IMR-90 (cell line): ENCODE results near the gene KRTAP12-3. TPM values are rescaled to one million over a fixed set of nuclear protein-coding genes. Genes with fewer than 3 reads are reported as not detected.

Source experiments
- ATAC-seq: fragments of 200-7000 bp; cut with Tn5 transposase; 2 replicates; pipeline ENCODE4 v1.9.1; 2020; ENCODE audit warnings: low read depth, mild to moderate bottlenecking, moderate library complexity
- BruUV-seq: library from RNA; stranded (reverse); fragments of 400-500 nt; replicated peaks from 2 replicates; lab custom pipeline; 2021; lab: Mats Ljungman, UMichigan
- CTCF ChIA-PET: fragments of 300-600 bp; formaldehyde crosslinking; extraction: SDS; loops from one replicate; lab custom pipeline; 2021; ENCODE audit warnings: antibody characterized with exemption; lab: Yijun Ruan, JAX
- POLR2A ChIA-PET: fragments of 300-600 bp; sonication (Branson Sonifier 250); formaldehyde crosslinking; loops from one replicate; lab custom pipeline; 2022; ENCODE audit warnings: antibody characterized with exemption; ENCODE audit not compliant: unreplicated experiment; lab: Charles Lee
- DNase-seq: peaks from one replicate; pipeline ENCODE4 v3.0.0; 2013
- H2AFZ ChIP-seq: replicated peaks from 2 replicates; pipeline ENCODE3; 2013; ENCODE audit warnings: low read length, mild to moderate bottlenecking; ENCODE audit not compliant: poor library complexity
- H2AK5ac ChIP-seq: 2 replicates; pipeline ENCODE4 v1.6.1; 2013; ENCODE audit warnings: low read depth, low read length, inconsistent platforms
- H2AK9ac ChIP-seq: replicated peaks from 2 replicates; pipeline ENCODE3; 2013; ENCODE audit warnings: mild to moderate bottlenecking, low read depth, low read length, moderate library complexity; ENCODE audit not compliant: poor library complexity
- H2BK120ac ChIP-seq: 2 replicates; pipeline ENCODE4 v1.6.1; 2013; ENCODE audit warnings: low read depth, low read length, inconsistent platforms
- H2BK15ac ChIP-seq: 3 replicates; pipeline ENCODE4 v1.6.1; 2013; ENCODE audit warnings: low read depth, low read length, inconsistent platforms
- H2BK20ac ChIP-seq: 2 replicates; pipeline ENCODE4 v1.6.1; 2013; ENCODE audit warnings: low read depth, mild to moderate bottlenecking, inconsistent platforms, low read length, moderate library complexity
- H2BK5ac ChIP-seq: 2 replicates; pipeline ENCODE4 v1.6.1; 2013; ENCODE audit warnings: mild to moderate bottlenecking, low read depth, low read length, inconsistent platforms; ENCODE audit not compliant: poor library complexity, severe bottlenecking
- H3K14ac ChIP-seq: replicated peaks from 2 replicates; pipeline ENCODE4 v1.6.1; 2013; ENCODE audit warnings: low read depth, low read length, inconsistent platforms
- H3K18ac ChIP-seq: 2 replicates; pipeline ENCODE4 v1.6.1; 2013; ENCODE audit warnings: low read depth, low read length, control low read depth
- H3K23ac ChIP-seq: 2 replicates; pipeline ENCODE4 v1.6.1; 2013; ENCODE audit warnings: low read depth, low read length, inconsistent platforms
- H3K27ac ChIP-seq: 2 replicates; pipeline ENCODE4 v1.5.1; 2013; ENCODE audit warnings: mild to moderate bottlenecking, control low read depth, low read length; ENCODE audit not compliant: insufficient read depth
- H3K27me3 ChIP-seq: 2 replicates; pipeline ENCODE4 v1.6.1; 2013; ENCODE audit warnings: low read length; ENCODE audit not compliant: control insufficient read depth, insufficient read depth
- H3K36me3 ChIP-seq: 2 replicates; pipeline ENCODE4 v1.6.1; 2013; ENCODE audit warnings: low read length, mixed read lengths; ENCODE audit not compliant: control insufficient read depth, insufficient read depth
- H3K4ac ChIP-seq: 2 replicates; pipeline ENCODE4 v1.6.1; 2013; ENCODE audit warnings: low read depth, low read length, inconsistent platforms
- H3K4me1 ChIP-seq: 2 replicates; pipeline ENCODE4 v1.6.1; 2013; ENCODE audit warnings: low read length, mixed read lengths; ENCODE audit not compliant: control insufficient read depth, insufficient read depth
- H3K4me2 ChIP-seq: 2 replicates; pipeline ENCODE4 v1.6.1; 2013; ENCODE audit warnings: low read depth, mild to moderate bottlenecking, control low read depth, low read length, moderate library complexity
- H3K4me3 ChIP-seq: 2 replicates; pipeline ENCODE4 v1.5.1; 2013; ENCODE audit warnings: low read depth, mild to moderate bottlenecking, control low read depth, low read length, moderate library complexity; ENCODE audit not compliant: insufficient read depth
- H3K56ac ChIP-seq: 2 replicates; pipeline ENCODE4 v1.6.1; 2013; ENCODE audit warnings: low read length, inconsistent platforms; ENCODE audit not compliant: insufficient read depth; ENCODE audit errors: extremely low read depth
- H3K79me1 ChIP-seq, 2 experiments: 2 replicates each; pipeline ENCODE4 v1.6.1; 2013; ENCODE audit warnings: low read length in 2 of 2, inconsistent platforms in 1 of 2, low read depth in 1 of 2
- H3K9ac ChIP-seq: 2 replicates; pipeline ENCODE4 v1.6.1; 2013; ENCODE audit warnings: low read depth, low read length, control low read depth
- H3K9me1 ChIP-seq: 2 replicates; pipeline ENCODE4 v1.6.1; 2013; ENCODE audit warnings: low read length, inconsistent platforms; ENCODE audit not compliant: insufficient read depth
- H3K9me3 ChIP-seq: 2 replicates; pipeline ENCODE4 v1.6.1; 2013; ENCODE audit warnings: low read length; ENCODE audit not compliant: control insufficient read depth, insufficient read depth
- H4K20me1 ChIP-seq: 2 replicates; pipeline ENCODE4 v1.6.1; 2013; ENCODE audit warnings: low read length, inconsistent platforms; ENCODE audit not compliant: insufficient read depth
- H4K5ac ChIP-seq: 2 replicates; pipeline ENCODE4 v1.6.1; 2013; ENCODE audit warnings: mild to moderate bottlenecking, low read depth, low read length, control low read depth
- H4K8ac ChIP-seq, 2 experiments: 2 replicates each; pipeline ENCODE4 v1.6.1; 2013; ENCODE audit warnings: low read depth in 2 of 2, low read length in 2 of 2, control low read depth in 1 of 2, inconsistent platforms in 1 of 2
- H4K91ac ChIP-seq: 2 replicates; pipeline ENCODE4 v1.6.1; 2013; ENCODE audit warnings: low read depth, low read length, inconsistent platforms; ENCODE audit not compliant: insufficient read depth
- FOS ChIP-seq: fragments of 150-350 bp; IDR thresholded peaks from 2 replicates; pipeline ENCODE4 v1.6.1; 2016; ENCODE audit warnings: low read depth, low read length
- MAFK ChIP-seq: IDR thresholded peaks from 2 replicates; pipeline ENCODE4 v1.6.1; 2012; ENCODE audit warnings: low read depth, low read length, improper control_type of control experiment
- MAZ ChIP-seq: IDR thresholded peaks from 2 replicates; pipeline ENCODE4 v1.6.1; 2012; ENCODE audit warnings: low read depth, mild to moderate bottlenecking, low read length, improper control_type of control experiment, moderate library complexity, borderline replicate concordance
- NFE2L2 ChIP-seq: fragments of 150-350 bp; IDR thresholded peaks from 2 replicates; pipeline ENCODE4 v1.6.1; 2016; ENCODE audit warnings: low read depth, mild to moderate bottlenecking, low read length
- POLR2A ChIP-seq: IDR thresholded peaks from 2 replicates; pipeline ENCODE4 v1.6.1; 2012; ENCODE audit warnings: mild to moderate bottlenecking, low read depth, low read length
- WGBS, 2 experiments: methylation state at CpG; one replicate each; pipeline versions ENCODE4 v1.1.5 to v1.1.7; 2013; ENCODE audit warnings: missing lambda C conversion rate in 2 of 2; ENCODE audit not compliant: insufficient read length in 1 of 2; ENCODE audit errors: extremely low coverage in 2 of 2; 5-methylcytosine and 5-hydroxymethylcytosine counted together
- dilution Hi-C: fragments of 300-500 bp; cut with HindIII; formaldehyde crosslinking; loops from one replicate; pipeline ENCODE4 v1.14.3; 2018; ENCODE audit warnings: low sequenced_read_pairs; ENCODE audit not compliant: unreplicated experiment
- in situ Hi-C: fragments of 300-500 bp; cut with MboI; formaldehyde crosslinking; loops from 3 replicates; pipeline ENCODE4 v1.14.3; 2019; ENCODE audit warnings: low sequenced_read_pairs, inconsistent platforms, mixed read lengths
- intact Hi-C: fragments of 100-400 bp; cut with micrococcal nuclease; formaldehyde crosslinking; loops from 2 replicates; pipeline ENCODE4 v1.10.0; 2022
- polyA plus RNA-seq, 3 experiments: library from polyadenylated mRNA; depleted of rRNA; stranded (reverse); fragments of >200 nt; gene quantifications; 2 replicates each; pipeline ENCODE4 v1.2.3, GENCODE V29; 2012; ENCODE audit warnings: low replicate concordance in 1 of 3
- total RNA-seq: library from RNA; depleted of rRNA; stranded (reverse); fragments of >200 nt; gene quantifications from 2 replicates; pipeline ENCODE4 v1.2.3, GENCODE V29; 2012
- TF ChIP-seq, protein P1 (sequence below): fragments of 150-350 bp; IDR thresholded peaks from 2 replicates; pipeline ENCODE4 v1.6.1; 2016; ENCODE audit warnings: low read depth, mild to moderate bottlenecking, low read length, moderate library complexity, borderline replicate concordance

Gene KRTAP12-3
- total and polyA plus RNA-seq, 2 of the 4 experiments (the other 2 are of a cell fraction): not detected

DNA sequence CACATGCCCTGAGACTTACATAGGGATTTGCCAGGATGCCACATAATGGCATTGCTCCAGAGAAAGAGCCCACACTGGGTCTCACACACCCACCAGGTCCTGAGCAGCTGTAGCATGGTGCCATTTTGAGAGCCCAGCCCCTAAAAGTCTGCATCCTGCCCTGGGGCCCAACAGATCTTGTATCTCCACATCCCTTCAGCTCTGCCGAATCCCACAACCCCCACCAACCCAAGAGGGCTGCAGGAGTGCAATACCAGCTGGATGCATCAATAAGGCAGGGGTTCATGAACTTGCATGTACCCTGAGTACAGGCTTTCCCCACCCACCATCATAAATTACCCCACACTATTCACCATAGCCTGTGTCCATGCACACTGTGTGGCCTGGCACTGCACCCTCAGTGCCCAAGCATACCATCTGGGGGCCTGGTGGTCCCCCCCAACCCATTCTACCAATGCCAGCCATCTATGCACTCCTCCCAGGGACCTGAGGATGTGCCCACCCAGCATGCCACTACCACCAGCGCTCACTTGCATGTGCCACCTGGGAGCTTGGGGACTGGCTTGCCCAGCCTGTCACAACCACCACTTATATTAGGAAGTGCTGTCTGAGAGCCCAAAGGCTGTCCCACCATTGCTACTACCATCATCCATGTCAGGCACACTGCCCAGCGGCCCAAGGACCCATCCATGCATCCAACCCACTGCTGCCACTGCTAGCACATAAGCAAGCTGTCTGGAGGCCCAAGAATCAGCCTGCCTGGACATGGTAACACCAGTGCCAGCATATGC, 13.1 kb downstream of the KRTAP12-3 start (continued):
- TF ChIP-seq, protein P1, sequence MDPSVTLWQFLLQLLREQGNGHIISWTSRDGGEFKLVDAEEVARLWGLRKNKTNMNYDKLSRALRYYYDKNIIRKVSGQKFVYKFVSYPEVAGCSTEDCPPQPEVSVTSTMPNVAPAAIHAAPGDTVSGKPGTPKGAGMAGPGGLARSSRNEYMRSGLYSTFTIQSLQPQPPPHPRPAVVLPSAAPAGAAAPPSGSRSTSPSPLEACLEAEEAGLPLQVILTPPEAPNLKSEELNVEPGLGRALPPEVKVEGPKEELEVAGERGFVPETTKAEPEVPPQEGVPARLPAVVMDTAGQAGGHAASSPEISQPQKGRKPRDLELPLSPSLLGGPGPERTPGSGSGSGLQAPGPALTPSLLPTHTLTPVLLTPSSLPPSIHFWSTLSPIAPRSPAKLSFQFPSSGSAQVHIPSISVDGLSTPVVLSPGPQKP: no peak

DNA sequence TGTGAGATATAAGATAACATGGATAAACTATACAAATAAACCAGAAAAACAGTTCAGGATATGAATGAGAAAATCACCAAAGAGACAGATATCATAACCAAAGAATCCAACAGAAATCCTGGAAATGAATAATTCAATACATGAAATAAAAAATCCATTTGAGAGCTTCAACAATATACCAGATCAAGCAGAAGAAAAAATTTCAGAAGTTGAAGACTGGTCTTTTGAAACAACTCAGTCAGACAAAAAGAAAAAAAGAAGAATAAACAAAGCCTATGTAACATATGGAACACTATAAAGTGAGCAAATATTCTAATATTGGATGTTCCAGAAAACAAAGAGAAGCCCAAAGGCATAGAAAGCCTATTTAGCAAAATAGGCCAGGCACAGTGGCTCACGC, 14.2 kb downstream of the KRTAP12-3 start:
- no peak overlapping the region for H3K56ac ChIP-seq
- H3K27me3 ChIP-seq: peaks cover 14% of the 10 kb centered on the region
- no peak overlapping the region for H3K14ac ChIP-seq
- no TSS peak for BruUV-seq
- ATAC-seq: no peak
- H4K8ac ChIP-seq: no peak overlapping the region
- no peak overlapping the region for H2BK20ac ChIP-seq
- H3K18ac ChIP-seq: no peak overlapping the region
- H4K91ac ChIP-seq: no peak overlapping the region
- H4K20me1 ChIP-seq: no peaks in the 10 kb centered on the region
- POLR2A ChIA-PET: no interaction called here
- H3K4me1 ChIP-seq: no peaks in the 10 kb centered on the region
- H3K9ac ChIP-seq: no peak overlapping the region
- H2AK5ac ChIP-seq: no peak overlapping the region
- H3K4ac ChIP-seq: no peak overlapping the region
- H4K5ac ChIP-seq: no peak overlapping the region
- DNase-seq: no peak
- H3K4me3 ChIP-seq: no peak overlapping the region
- TF ChIP-seq MAFK (no peak), POLR2A (no peak), NFE2L2 (no peak), FOS (no peak), MAZ (no peak)
- H3K4me2 ChIP-seq: no peak overlapping the region
- no peaks in the 10 kb centered on the region for H3K9me1 ChIP-seq
- no peaks in the 10 kb centered on the region for H3K36me3 ChIP-seq
- no peak overlapping the region for H3K27ac ChIP-seq
- dilution Hi-C loops: no loop called here
- H3K23ac ChIP-seq: no peak overlapping the region
- H2BK120ac ChIP-seq: no peak overlapping the region
- in situ Hi-C loops: no loop called here
- no CpG with 5 or more reads among the region's 1 CpG for WGBS, 2 experiments
- CTCF ChIA-PET: no interaction called here
- H3K79me1 ChIP-seq: no peaks in the 10 kb centered on the region
- H2AFZ ChIP-seq: no peak overlapping the region
- no peak overlapping the region for H2AK9ac ChIP-seq
- H2BK5ac ChIP-seq: no peak overlapping the region
- H3K9me3 ChIP-seq: peaks cover 3% of the 10 kb centered on the region; the same call in 1 of the 2 replicates
- H2BK15ac ChIP-seq: no peak overlapping the region
- intact Hi-C loops: no loop called here
